Globus pallidus (tissue), 1 donor: ENCODE results near the gene A1BG.
A peak's percentile ranks its signal among the peaks of the same experiment; 100 is the strongest.

Experiments used
- DNase-seq: peaks from one replicate; pipeline ENCODE4 v3.0.0-alpha.2; 2015; ENCODE audit warnings: low spot score

Gene A1BG

DNA sequence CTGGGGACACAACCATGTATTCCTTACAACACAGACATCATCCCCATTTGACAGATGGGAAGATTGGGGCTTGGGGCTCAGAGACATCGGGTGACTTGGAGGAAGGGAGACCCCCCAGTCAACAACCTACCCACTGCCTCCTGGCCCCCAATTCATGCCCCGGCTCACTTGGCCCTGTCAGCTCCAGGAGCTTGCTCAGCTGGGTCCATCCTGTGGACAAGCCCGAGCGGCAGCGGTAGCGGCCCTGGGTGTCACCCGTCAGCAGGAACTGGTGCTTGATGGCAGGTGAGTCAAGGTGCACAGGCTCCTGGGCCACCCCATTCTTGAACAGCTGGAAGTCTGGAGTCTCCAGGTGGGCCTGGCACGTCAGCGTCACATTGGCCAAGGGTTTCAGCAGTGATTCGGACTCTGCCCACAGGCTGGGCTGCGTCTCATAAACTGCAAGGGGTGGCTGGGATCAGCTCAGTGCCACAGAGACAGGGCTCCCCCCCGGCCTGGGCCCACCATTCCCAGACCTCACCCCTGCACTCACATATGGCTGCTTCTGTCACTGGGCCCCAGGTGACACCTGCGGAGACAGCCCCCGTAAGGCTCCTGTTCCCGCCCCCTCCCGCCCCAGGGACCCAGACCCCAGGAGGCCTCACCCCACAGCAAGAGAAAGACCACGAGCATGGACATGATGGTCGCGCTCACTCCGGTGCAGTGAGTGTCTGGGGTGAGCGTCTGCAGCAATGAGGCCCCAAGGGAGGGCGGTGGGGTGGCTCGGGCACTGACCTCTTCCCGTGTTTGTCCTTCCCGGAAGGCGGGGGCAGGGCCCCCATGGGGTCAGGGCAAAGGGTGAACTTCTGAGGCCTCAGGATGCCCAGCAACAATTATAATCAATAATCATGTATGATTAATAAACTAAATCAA is at the start of gene A1BG:
Gene A1BG (minus strand): TSS at position 733 of the 912 bp plus-strand sequence. CDS start 55 bp downstream, at position 678.
- no peak for DNase-seq

GRCh38 chr19:58401840-58402421 is 48.6 kb upstream of the A1BG start:
- no peak for DNase-seq

DNA sequence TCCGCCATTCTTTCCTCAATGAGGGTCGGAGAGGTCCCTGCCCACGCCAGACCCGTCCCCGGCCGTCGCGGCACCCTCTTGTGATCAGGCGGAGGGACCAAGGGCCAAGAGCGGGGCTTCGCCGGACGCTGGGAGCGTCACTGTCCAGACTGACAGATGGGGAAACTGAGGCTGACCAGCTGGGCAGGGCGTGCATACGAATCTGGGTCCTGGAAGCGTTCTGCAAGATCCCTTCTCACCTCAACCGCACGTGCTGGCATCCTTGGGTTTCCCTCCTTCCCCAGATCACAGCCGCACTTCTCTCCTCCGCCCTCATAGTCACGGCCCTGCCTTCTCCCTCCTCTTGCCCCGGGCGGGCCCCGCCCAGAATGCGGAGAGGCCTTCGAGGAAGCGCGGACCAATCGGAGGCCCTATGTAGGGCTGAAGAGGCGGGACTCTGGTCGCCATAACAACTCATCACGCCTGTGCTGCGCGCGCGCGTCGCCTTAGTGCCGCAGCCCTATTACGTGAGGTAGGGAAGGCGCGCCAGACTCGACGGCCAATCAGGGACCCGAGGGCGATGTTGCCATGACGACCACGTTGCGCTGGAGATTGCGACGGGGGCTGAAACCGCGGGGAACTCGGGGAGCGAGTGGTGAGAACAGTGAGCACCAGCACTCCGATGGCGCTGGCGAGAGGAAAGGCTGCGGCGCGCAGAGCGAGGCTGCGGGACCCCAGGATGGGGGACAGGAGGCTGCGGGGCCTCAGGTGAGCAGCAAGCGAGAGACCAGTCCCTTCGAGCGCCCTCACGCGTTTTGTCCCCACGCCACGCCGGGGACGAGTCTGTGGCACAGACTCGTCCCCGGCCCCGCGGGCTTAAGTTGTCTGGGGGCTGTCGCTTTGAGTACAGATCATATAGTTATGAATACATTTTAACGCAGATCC is 47.9 kb upstream of the A1BG start:
- peak; percentile 99 for DNase-seq

- DNase-seq: peak; percentile 60
Measured at GRCh38 chr19:58400316-58400915, 47.1 kb upstream of the A1BG start.

GRCh38 chr19:58399903-58400302 is 46.6 kb upstream of the A1BG start:
- no peak for DNase-seq

GRCh38 chr19:58398545-58398944 is 45.3 kb upstream of the A1BG start:
- no peak for DNase-seq

DNA sequence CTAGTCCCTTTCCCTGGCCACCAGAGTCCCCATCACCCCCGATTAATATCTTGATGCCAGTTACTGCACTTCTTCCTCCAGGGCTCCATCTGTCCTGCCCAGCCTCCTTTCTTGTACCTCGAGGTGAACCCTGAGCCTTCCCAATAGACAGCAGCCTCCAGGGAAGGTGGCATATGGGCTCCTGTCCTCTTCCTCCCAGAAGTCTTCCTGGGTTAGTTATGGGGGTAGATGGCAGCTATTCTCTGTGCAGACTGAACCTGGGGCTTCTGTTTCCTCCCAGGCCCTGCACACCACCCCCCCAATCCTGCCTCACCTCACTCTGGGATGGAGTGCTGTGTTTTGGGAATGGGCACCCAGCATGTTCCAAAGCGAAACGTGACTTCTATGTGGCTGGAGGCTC is 44.8 kb upstream of the A1BG start:
- no peak for DNase-seq

DNA sequence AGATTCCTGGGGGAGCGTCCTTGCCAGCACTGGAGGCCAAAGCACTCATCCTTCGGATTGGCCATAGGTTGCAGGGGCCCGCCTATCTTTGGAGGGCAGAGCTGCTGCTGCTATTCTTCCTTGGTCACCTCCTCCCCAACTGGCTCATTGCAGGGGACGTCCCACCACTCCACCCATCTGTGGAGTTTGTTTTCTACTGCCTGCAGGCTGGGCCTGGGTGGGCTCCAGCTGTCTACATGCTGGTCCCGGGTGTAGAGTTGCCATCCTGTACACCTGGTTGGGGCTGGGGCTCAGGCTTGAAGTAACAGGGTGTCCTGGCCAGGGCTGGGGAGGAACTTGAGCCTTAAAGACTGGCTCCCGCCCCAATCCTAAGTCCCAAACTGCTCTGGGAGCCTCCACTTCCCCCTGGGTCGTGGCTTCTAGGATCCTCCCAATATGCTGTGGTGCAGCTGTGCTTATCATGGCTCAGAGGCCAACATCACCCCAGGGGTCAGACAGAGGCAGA is 44.3 kb upstream of the A1BG start:
- DNase-seq: no peak

GRCh38 chr19:58396691-58397532 is 43.6 kb upstream of the A1BG start:
- DNase-seq: no peak

- DNase-seq: no peak
Measured at GRCh38 chr19:58395979-58396627, 42.8 kb upstream of the A1BG start.

- DNase-seq: no peak
Measured at GRCh38 chr19:58395220-58395978, 42.1 kb upstream of the A1BG start, which contains the start of gene RNF225. TSS of gene RNF225 (plus strand) at chr19:58395656. CDS start at chr19:58396090, 434 bp downstream.

- DNase-seq: no peak
Measured at GRCh38 chr19:58394821-58395219, 41.5 kb upstream of the A1BG start.

GRCh38 chr19:58393725-58394033 is 40.4 kb upstream of the A1BG start:
- DNase-seq: no peak

- no peak for DNase-seq
Measured at GRCh38 chr19:58392945-58393724, 39.8 kb upstream of the A1BG start.

DNA sequence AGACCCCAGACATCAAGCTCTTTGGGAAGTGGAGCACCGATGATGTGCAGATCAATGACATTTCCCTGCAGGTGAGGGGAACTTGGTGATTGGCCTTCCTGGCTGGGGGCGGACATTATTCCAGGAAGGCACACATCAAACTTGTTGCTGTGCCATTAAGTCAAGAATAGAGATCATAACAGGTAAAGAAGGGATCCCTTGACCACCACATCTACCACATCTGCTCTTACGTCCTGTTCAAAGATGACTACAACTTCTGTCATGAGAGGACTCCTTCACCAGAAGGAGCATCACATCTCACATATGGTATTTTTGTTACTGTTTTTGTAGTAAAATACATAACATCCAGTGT is 34.9 kb upstream of the A1BG start:
- no peak for DNase-seq

GRCh38 chr19:58387338-58388174 is 34.3 kb upstream of the A1BG start:
- no peak for DNase-seq

- DNase-seq: peak; percentile 98
Measured at GRCh38 chr19:58386576-58387337, 33.5 kb upstream of the A1BG start, which contains the start of gene RPS5. TSS of gene RPS5 (plus strand) at chr19:58387269. CDS start at chr19:58388138, 869 bp downstream.
